GM23248 (cell line): ENCODE data around the gene NKG7. TPM values are rescaled to one million over a fixed set of nuclear protein-coding genes. Genes with fewer than 3 reads are reported as not detected.

Source experiments
- DNase-seq: peaks from one replicate; pipeline ENCODE4 v3.0.0-alpha.2; 2015
- H2AFZ ChIP-seq: fragments of 200-600 bp; sonication (generic); 2 replicates; pipeline ENCODE4 v1.6.1; 2016; ENCODE audit warnings: antibody characterized with exemption
- H3F3A ChIP-seq: fragments of 200-600 bp; sonication (generic); 2 replicates; pipeline ENCODE4 v1.6.1; 2016; ENCODE audit warnings: mild to moderate bottlenecking, antibody characterized with exemption, mixed run types; ENCODE audit not compliant: insufficient read depth
- H3K27ac ChIP-seq: fragments of 200-600 bp; sonication (generic); 2 replicates; pipeline ENCODE4 v1.5.1; 2016; ENCODE audit warnings: mild to moderate bottlenecking
- H3K27me3 ChIP-seq: fragments of 200-600 bp; sonication (generic); replicated peaks from 2 replicates; pipeline ENCODE4 v1.6.1; 2016; ENCODE audit warnings: mild to moderate bottlenecking; ENCODE audit not compliant: insufficient read depth
- H3K36me3 ChIP-seq: fragments of 200-600 bp; sonication (generic); 2 replicates; pipeline ENCODE4 v1.6.1; 2016; ENCODE audit warnings: low read depth, mild to moderate bottlenecking
- H3K4me1 ChIP-seq: fragments of 200-600 bp; sonication (generic); 2 replicates; pipeline ENCODE4 v1.6.1; 2016; ENCODE audit warnings: mild to moderate bottlenecking; ENCODE audit not compliant: insufficient read depth
- H3K4me2 ChIP-seq: fragments of 200-600 bp; sonication (generic); one replicate; pipeline ENCODE4 v1.6.1; 2016; ENCODE audit warnings: mild to moderate bottlenecking; ENCODE audit not compliant: unreplicated experiment
- H3K4me3 ChIP-seq: fragments of 200-600 bp; sonication (generic); 2 replicates; pipeline ENCODE4 v1.5.1; 2016; ENCODE audit warnings: mild to moderate bottlenecking
- H3K79me2 ChIP-seq: fragments of 200-600 bp; sonication (generic); 2 replicates; pipeline ENCODE4 v1.6.1; 2016; ENCODE audit warnings: mild to moderate bottlenecking; ENCODE audit not compliant: insufficient read depth
- H3K9ac ChIP-seq: fragments of 200-600 bp; sonication (generic); 2 replicates; pipeline ENCODE4 v1.6.1; 2016; ENCODE audit warnings: mild to moderate bottlenecking
- H3K9me2 ChIP-seq: fragments of 200-600 bp; sonication (generic); 2 replicates; pipeline ENCODE4 v1.6.1; 2016; ENCODE audit warnings: mixed run types, mild to moderate bottlenecking, moderate library complexity; ENCODE audit not compliant: insufficient read depth
- H3K9me3 ChIP-seq: fragments of 200-600 bp; sonication (generic); one replicate; pipeline ENCODE4 v1.6.1; 2017; ENCODE audit warnings: low read depth
- H4K20me1 ChIP-seq: fragments of 200-600 bp; sonication (generic); 2 replicates; pipeline ENCODE4 v1.6.0; 2016; ENCODE audit not compliant: insufficient read depth
- EZH2 ChIP-seq: fragments of 200-600 bp; sonication (generic); IDR thresholded peaks from 2 replicates; pipeline ENCODE4 v1.6.1; 2018; ENCODE audit warnings: antibody characterized with exemption, mild to moderate bottlenecking; ENCODE audit not compliant: insufficient read depth, poor library complexity, severe bottlenecking
- EZH2phosphoT487 ChIP-seq: fragments of 200-600 bp; sonication (generic); IDR thresholded peaks from 2 replicates; pipeline ENCODE4 v1.6.1; 2018; ENCODE audit warnings: antibody characterized with exemption, moderate library complexity, mild to moderate bottlenecking, low read depth; ENCODE audit not compliant: insufficient read depth
- WGBS, 2 experiments: methylation state at CpG; one replicate each; pipeline ENCODE4 v1.1.6; 2015 to 2017; ENCODE audit warnings: low lambda C conversion rate in 2 of 2, low coverage in 1 of 2; ENCODE audit errors: missing lambda C conversion rate in 2 of 2; 5-methylcytosine and 5-hydroxymethylcytosine counted together
- in situ Hi-C: fragments of 300-500 bp; cut with MboI; formaldehyde crosslinking; loops from 2 replicates; pipeline ENCODE4 v1.15.0; 2020
- polyA plus RNA-seq: library from polyadenylated mRNA; unstranded; fragments of >200 nt; fragmentation: Nextera tagmentation; extraction: Ambion mirVana; gene quantifications from 2 replicates; pipeline ENCODE4 v1.2.1, GENCODE V29; 2016
- total RNA-seq: library from RNA; depleted of rRNA; stranded (reverse); fragments of >200 nt; shearing (Covaris generic); gene quantifications from 2 replicates; pipeline ENCODE4 v1.2.3, GENCODE V29; 2014

The NKG7 gene
- total and polyA plus RNA-seq, 2 experiments from 2014 or later = not detected

DNA sequence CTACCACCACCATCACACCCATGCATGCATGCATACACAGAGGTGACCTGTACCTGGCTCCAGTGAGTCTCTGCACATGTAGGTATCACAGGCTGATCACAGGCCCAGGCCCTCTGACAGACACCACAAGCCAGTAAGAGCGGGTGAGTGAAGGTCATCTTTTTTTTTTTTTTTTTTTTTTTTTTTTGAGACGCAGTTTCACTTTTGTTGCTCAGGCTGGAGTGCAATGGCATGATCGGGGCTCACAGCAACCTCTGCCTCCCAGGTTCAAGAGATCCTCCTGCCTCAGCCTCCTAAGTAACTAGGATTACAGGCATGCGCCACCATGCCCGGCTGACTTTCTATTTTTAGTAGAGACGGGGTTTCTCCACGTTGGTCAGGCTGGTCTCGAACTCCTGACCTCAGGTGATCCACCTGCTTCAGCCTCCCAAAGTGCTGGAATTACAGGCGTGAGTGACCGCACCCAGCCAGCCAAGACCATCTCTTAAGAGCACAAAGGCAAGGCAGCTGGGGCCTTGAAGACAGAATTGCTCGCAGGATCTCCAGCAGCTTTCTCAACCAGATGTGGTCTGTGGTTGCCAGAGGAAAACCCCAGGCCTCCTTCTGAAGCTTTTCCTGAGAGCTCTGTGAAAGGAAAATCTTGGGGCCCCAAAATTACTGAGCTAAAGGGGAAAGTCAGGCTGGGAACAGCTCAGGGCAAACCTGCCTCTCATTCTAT, 3.2 kb upstream of the NKG7 start:
- H3K4me3 ChIP-seq = no peak overlapping the region
- H3K27ac ChIP-seq = no peak overlapping the region
- DNase-seq = no peak
- no peaks in the 10 kb centered on the region for H3F3A ChIP-seq
- H3K9me3 ChIP-seq = no peaks in the 10 kb centered on the region
- H2AFZ ChIP-seq = no peak overlapping the region
- H3K36me3 ChIP-seq = no peaks in the 10 kb centered on the region
- no peak overlapping the region for H3K4me2 ChIP-seq
- no peak overlapping the region for H3K9ac ChIP-seq
- H3K4me1 ChIP-seq = no peaks in the 10 kb centered on the region
- in situ Hi-C loops = no loop called here
- TF ChIP-seq EZH2phosphoT487 (no peak), EZH2 (no peak)
- H3K9me2 ChIP-seq = no peaks in the 10 kb centered on the region
- H3K79me2 ChIP-seq = no peaks in the 10 kb centered on the region
- no peaks in the 10 kb centered on the region for H3K27me3 ChIP-seq
- WGBS, 2 experiments = 51 to 61% methylated on average over 10 to 11 of the region's 11 CpGs
- no peaks in the 10 kb centered on the region for H4K20me1 ChIP-seq

DNA sequence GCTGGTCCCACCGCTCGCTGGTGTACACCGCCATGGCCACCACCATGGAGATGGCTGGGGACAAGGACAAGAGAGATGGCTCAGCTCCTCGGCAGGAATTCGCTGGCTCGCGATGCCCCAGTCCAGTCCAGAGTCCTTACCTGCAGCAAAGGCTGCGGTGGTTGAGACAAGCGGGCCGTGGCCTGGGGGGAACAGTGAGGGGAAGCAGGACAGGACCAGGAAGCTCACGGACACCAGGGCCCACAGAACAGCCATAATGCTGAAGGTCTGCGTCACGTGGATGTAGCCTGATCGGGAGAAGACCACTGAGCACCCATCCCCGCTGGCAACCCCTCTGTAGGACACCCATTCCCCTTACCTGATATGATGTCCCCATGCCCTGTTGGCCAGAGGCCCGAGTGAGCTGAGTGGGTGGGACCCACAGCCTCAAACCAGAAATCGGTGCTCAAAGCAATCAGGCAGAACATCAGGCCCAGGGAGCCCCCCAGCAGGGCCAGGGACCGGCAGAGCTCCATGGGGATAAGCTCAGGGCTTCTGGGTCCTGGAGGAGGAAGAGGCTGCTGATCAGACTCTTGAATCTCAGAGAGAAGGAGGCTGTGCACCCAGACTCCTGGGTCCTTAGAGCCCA, 319 bp downstream of the NKG7 start:
- Histone ChIP-seq H3K9me3 (no peaks in the 10 kb centered on the region), H2AFZ (no peak overlapping the region), H3K27me3 (no peaks in the 10 kb centered on the region), H3K79me2 (no peaks in the 10 kb centered on the region), H3K4me1 (no peaks in the 10 kb centered on the region), H3K27ac (no peak overlapping the region), H3K9me2 (no peaks in the 10 kb centered on the region), H3K4me2 (no peak overlapping the region), H3F3A (no peaks in the 10 kb centered on the region), H3K4me3 (no peak overlapping the region), H3K9ac (no peak overlapping the region), H3K36me3 (no peaks in the 10 kb centered on the region), H4K20me1 (no peaks in the 10 kb centered on the region)
- TF ChIP-seq EZH2 = no peak
- no peak for TF ChIP-seq EZH2phosphoT487
- DNase-seq = no peak
- in situ Hi-C loops = no loop called here
- 67 to 74% methylated on average over 17 to 18 of the region's 18 CpGs for WGBS, 2 experiments

DNA sequence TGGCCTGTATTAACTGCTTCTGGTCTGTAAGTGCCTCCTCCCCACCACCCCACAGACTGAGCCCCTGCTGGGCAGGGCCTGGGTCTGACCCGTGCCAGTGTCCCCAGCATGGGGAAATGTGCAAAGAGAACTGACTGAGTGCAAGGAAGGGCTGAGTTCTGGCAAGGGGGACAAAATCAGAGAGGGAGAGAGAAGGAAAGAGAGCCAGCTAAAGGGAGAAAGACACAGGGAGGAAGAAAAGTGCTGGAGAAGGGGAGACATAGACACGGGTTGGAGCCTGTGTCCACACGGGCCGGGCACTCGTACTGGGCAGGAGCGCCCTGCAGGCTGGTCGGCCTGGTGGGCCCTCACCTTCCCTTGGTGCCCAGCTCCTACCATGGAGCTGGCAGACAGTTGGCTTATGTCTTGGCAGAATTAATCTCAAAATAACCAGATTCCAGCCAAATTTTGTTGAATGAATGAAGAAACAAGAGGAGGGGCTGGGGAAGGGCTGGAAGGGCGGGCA, 1.2 kb downstream of the NKG7 start:
- H3K4me3 ChIP-seq = no peak overlapping the region
- no peaks in the 10 kb centered on the region for H3K79me2 ChIP-seq
- no peak overlapping the region for H3K27ac ChIP-seq
- no peaks in the 10 kb centered on the region for H4K20me1 ChIP-seq
- H3K4me2 ChIP-seq = no peak overlapping the region
- no peaks in the 10 kb centered on the region for H3K9me2 ChIP-seq
- no peaks in the 10 kb centered on the region for H3K4me1 ChIP-seq
- no peak overlapping the region for H2AFZ ChIP-seq
- no peak for TF ChIP-seq EZH2
- TF ChIP-seq EZH2phosphoT487 = no peak
- H3K9me3 ChIP-seq = no peaks in the 10 kb centered on the region
- H3K27me3 ChIP-seq = no peaks in the 10 kb centered on the region
- in situ Hi-C loops = no loop called here
- no peak for DNase-seq
- no peak overlapping the region for H3K9ac ChIP-seq
- WGBS, 2 experiments = 59% methylated on average over 8 of the region's 8 CpGs
- H3F3A ChIP-seq = no peaks in the 10 kb centered on the region
- H3K36me3 ChIP-seq = no peaks in the 10 kb centered on the region

DNA sequence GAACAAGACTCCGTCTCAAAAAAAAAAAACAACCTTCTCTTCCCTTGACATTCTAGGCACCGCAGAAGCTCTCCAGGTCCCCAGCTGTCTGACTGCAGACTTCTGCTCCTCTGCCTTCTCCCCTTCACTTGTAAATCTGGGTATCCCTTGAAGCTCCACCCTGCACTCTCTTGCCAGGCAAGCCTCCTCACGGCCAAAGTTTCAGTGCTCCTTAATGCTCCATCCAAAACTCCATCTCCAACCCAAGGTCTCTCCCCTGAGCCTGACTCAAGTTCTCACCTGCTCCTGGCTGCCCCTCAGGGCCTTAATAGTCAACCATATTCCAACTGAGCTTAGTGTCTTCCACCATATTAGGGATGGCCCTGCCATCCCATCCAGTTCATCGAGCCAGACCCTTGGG, 2.2 kb downstream of the NKG7 start:
- no peak overlapping the region for H3K4me3 ChIP-seq
- TF ChIP-seq EZH2phosphoT487 (no peak), EZH2 (no peak)
- in situ Hi-C loops = no loop called here
- H3K9me3 ChIP-seq = no peaks in the 10 kb centered on the region
- peaks cover 9% of the 10 kb centered on the region for H3K79me2 ChIP-seq
- H3F3A ChIP-seq = no peaks in the 10 kb centered on the region
- no peaks in the 10 kb centered on the region for H3K9me2 ChIP-seq
- 54% methylated on average over 4 of the region's 4 CpGs for WGBS, 2 experiments
- no peak overlapping the region for H3K27ac ChIP-seq
- H4K20me1 ChIP-seq = no peaks in the 10 kb centered on the region
- H3K4me1 ChIP-seq = 0 out of 2 replicates have a peak, but pooled peaks cover 1% of the 10 kb centered on the region
- H3K27me3 ChIP-seq = no peaks in the 10 kb centered on the region
- H3K36me3 ChIP-seq = no peaks in the 10 kb centered on the region
- H2AFZ ChIP-seq = no peak overlapping the region
- H3K9ac ChIP-seq = no peak overlapping the region
- no peak for DNase-seq
- no peak overlapping the region for H3K4me2 ChIP-seq
